Measurements from ENCODE around the gene GRIP1. TPM values are rescaled to one million over a fixed set of nuclear protein-coding genes. Genes with fewer than 3 reads are reported as not detected.

The GRIP1 gene
- total and polyA plus RNA-seq, 2 experiments from 2014 or later, result 7.7 TPM

DNA sequence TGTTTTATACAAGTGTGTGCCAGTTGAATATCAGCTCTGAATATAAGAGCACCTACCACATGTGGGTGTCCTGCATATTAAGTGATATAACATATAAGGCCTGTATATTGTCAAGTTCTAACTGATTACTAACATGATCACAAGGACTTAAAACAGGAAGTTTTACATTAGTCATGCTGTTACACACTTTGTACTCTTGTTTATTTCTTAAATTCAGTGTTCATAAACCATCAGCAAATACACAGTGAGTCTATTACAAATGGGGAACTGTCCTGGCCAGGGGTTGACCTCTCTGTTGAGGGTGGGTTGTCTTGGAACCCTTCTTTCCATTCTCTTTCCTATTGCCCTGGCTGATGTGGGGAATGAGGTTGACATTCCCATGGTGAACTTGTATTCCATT, 357.4 kb downstream of the GRIP1 start:
- Histone ChIP-seq H2AFZ (no peak overlapping the region), H3K4me3 (no peak overlapping the region), H4K20me1 (ENCODE audit: insufficient read depth, poor library complexity, severe bottlenecking) (no peaks in the 10 kb centered on the region), H3K27me3 (no peaks in the 10 kb centered on the region), H3K9me3 (ENCODE audit: low read depth) (no peaks in the 10 kb centered on the region), H3K4me1 (ENCODE audit: insufficient read depth) (no peaks in the 10 kb centered on the region), H3K27ac (no peak overlapping the region), H3K9me2 (replicated peaks; ENCODE audit: insufficient read depth) (no peaks in the 10 kb centered on the region), H3K4me2 (no peak overlapping the region), H3K79me2 (no peaks in the 10 kb centered on the region), H3K36me3 (replicated peaks; ENCODE audit: insufficient read depth, low read depth) (no peaks in the 10 kb centered on the region)
- no peak for TF ChIP-seq EZH2phosphoT487 (IDR thresholded peaks at IDR 0.05; ENCODE audit: low read depth, severe bottlenecking, unreplicated experiment)
- TF ChIP-seq, protein P1, sequence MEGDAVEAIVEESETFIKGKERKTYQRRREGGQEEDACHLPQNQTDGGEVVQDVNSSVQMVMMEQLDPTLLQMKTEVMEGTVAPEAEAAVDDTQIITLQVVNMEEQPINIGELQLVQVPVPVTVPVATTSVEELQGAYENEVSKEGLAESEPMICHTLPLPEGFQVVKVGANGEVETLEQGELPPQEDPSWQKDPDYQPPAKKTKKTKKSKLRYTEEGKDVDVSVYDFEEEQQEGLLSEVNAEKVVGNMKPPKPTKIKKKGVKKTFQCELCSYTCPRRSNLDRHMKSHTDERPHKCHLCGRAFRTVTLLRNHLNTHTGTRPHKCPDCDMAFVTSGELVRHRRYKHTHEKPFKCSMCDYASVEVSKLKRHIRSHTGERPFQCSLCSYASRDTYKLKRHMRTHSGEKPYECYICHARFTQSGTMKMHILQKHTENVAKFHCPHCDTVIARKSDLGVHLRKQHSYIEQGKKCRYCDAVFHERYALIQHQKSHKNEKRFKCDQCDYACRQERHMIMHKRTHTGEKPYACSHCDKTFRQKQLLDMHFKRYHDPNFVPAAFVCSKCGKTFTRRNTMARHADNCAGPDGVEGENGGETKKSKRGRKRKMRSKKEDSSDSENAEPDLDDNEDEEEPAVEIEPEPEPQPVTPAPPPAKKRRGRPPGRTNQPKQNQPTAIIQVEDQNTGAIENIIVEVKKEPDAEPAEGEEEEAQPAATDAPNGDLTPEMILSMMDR (IDR thresholded peaks at IDR 0.05; ENCODE audit: poor library complexity), result no peak
- no peak for DNase-seq (ENCODE audit: low spot score)

DNA sequence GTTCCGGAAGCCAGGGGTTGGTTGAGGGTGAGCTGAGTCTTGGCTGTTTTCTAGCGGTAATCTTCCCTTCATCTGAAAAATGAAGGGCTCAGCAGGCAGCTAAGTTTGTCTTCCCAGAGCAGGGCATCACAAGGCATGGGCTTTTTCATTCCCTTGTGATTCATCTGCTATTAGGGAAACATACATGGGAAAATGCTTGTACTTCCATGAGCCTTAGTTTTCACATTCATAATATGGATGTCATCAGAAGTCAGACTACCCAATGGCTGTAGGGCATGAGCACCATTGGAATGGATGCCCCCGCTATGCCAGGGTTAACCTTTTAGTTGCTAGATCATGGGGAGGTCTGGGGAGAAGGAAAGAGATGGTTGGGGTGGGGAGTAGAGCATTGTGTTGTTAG, 357.9 kb downstream of the GRIP1 start:
- TF ChIP-seq, protein P1 (IDR thresholded peaks at IDR 0.05; ENCODE audit: poor library complexity), result no peak
- TF ChIP-seq EZH2phosphoT487 (IDR thresholded peaks at IDR 0.05; ENCODE audit: low read depth, severe bottlenecking, unreplicated experiment) (no peak), EZH2 (IDR thresholded peaks at IDR 0.05; ENCODE audit: borderline replicate concordance) (no peak)
- Histone ChIP-seq H3K27me3 (no peaks in the 10 kb centered on the region), H4K20me1 (ENCODE audit: insufficient read depth, poor library complexity, severe bottlenecking) (no peaks in the 10 kb centered on the region), H3K4me2 (no peak overlapping the region), H3K9me2 (replicated peaks; ENCODE audit: insufficient read depth) (no peaks in the 10 kb centered on the region), H3K4me1 (ENCODE audit: insufficient read depth) (no peaks in the 10 kb centered on the region), H3K4me3 (no peak overlapping the region), H2AFZ (no peak overlapping the region), H3K27ac (no peak overlapping the region), H3K79me2 (no peaks in the 10 kb centered on the region), H3K9me3 (ENCODE audit: low read depth) (no peaks in the 10 kb centered on the region), H3K36me3 (replicated peaks; ENCODE audit: insufficient read depth, low read depth) (no peaks in the 10 kb centered on the region)
- DNase-seq (ENCODE audit: low spot score), result no peak
- 86% methylated on average over 3 of the region's 3 CpGs for WGBS (ENCODE audit: low lambda C conversion rate, missing lambda C conversion rate)

DNA sequence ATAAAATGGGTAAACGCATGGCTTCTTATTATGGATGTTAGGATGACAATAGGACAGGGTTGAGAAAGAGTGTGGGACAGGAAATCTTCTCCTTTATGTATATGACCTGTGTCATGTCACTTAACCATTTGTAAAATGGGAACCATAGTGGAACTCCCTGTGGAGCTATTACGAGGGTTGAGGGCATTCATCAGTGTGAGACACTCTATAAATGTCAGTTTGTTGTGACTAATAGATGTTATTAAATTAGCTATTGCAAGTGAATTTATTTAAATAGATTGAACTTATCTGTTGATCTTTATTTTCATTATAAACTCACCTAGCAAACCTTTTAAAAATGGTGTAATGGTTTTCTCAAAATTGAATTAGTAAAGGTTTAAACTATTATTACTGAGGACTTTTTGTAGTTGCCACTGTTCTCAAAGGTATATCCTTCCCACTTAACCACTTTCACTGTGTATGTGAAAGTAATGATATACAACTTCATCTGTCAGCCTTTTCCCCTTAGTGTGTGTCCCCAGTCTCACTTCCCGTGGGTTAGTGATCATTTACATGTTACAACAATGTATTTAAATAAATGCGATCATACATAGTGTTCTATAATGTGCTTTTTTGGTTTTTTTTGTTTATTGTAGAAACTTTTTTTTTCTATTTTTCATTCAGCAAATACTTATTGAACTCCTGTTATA, 359.5 kb downstream of the GRIP1 start:
- TF ChIP-seq EZH2 (IDR thresholded peaks at IDR 0.05; ENCODE audit: borderline replicate concordance) (no peak), EZH2phosphoT487 (IDR thresholded peaks at IDR 0.05; ENCODE audit: low read depth, severe bottlenecking, unreplicated experiment) (no peak)
- TF ChIP-seq, protein P1 (IDR thresholded peaks at IDR 0.05; ENCODE audit: poor library complexity), result no peak
- no peak overlapping the region for H3K4me2 ChIP-seq
- H3K79me2 ChIP-seq, result no peaks in the 10 kb centered on the region
- H3K9me2 ChIP-seq (replicated peaks; ENCODE audit: insufficient read depth), result no peaks in the 10 kb centered on the region
- H3K27ac ChIP-seq, result no peak overlapping the region
- H4K20me1 ChIP-seq (ENCODE audit: insufficient read depth, poor library complexity, severe bottlenecking), result no peaks in the 10 kb centered on the region
- no peaks in the 10 kb centered on the region for H3K27me3 ChIP-seq
- 66% methylated on average over 4 of the region's 4 CpGs for WGBS (ENCODE audit: low lambda C conversion rate, missing lambda C conversion rate)
- no peak overlapping the region for H3K4me3 ChIP-seq
- no peaks in the 10 kb centered on the region for H3K9me3 ChIP-seq (ENCODE audit: low read depth)
- no peaks in the 10 kb centered on the region for H3K4me1 ChIP-seq (ENCODE audit: insufficient read depth)
- no peak for DNase-seq (ENCODE audit: low spot score)
- no peak overlapping the region for H2AFZ ChIP-seq
- H3K36me3 ChIP-seq (replicated peaks; ENCODE audit: insufficient read depth, low read depth), result no peaks in the 10 kb centered on the region

DNA sequence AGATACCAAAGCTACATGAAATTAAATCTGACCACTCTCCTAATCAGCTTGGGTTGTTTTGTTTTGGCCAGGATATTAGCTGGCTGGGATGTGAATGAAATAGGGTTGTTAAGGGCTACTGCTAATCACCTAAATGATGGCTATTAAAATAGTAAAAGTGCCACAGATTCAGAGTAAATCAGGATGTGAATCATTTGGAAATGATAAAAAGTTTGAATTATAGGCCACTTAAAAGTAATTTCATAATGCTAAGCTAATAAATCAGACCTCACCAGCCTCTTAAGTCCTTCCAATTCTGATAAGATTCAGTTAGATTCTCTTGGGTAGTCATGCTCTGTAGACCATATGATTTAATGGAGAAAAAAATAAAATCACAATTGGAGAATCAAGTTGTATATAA, 364.6 kb downstream of the GRIP1 start:
- Histone ChIP-seq H3K9me2 (replicated peaks; ENCODE audit: insufficient read depth) (no peaks in the 10 kb centered on the region), H3K4me3 (no peak overlapping the region), H3K79me2 (no peaks in the 10 kb centered on the region), H3K36me3 (replicated peaks; ENCODE audit: insufficient read depth, low read depth) (no peaks in the 10 kb centered on the region), H3K4me1 (ENCODE audit: insufficient read depth) (no peaks in the 10 kb centered on the region), H3K27me3 (no peaks in the 10 kb centered on the region), H3K27ac (no peak overlapping the region), H2AFZ (no peak overlapping the region), H3K9me3 (ENCODE audit: low read depth) (no peaks in the 10 kb centered on the region), H4K20me1 (ENCODE audit: insufficient read depth, poor library complexity, severe bottlenecking) (no peaks in the 10 kb centered on the region), H3K4me2 (no peak overlapping the region)
- TF ChIP-seq EZH2phosphoT487 (IDR thresholded peaks at IDR 0.05; ENCODE audit: low read depth, severe bottlenecking, unreplicated experiment), result no peak
- TF ChIP-seq, protein P1 (IDR thresholded peaks at IDR 0.05; ENCODE audit: poor library complexity), result no peak
- TF ChIP-seq EZH2 (IDR thresholded peaks at IDR 0.05; ENCODE audit: borderline replicate concordance), result no peak
- DNase-seq (ENCODE audit: low spot score), result no peak

Measured in hepatocyte (in vitro differentiated cells).